ENCODE data around the gene ABHD12B.

The ABHD12B gene

DNA sequence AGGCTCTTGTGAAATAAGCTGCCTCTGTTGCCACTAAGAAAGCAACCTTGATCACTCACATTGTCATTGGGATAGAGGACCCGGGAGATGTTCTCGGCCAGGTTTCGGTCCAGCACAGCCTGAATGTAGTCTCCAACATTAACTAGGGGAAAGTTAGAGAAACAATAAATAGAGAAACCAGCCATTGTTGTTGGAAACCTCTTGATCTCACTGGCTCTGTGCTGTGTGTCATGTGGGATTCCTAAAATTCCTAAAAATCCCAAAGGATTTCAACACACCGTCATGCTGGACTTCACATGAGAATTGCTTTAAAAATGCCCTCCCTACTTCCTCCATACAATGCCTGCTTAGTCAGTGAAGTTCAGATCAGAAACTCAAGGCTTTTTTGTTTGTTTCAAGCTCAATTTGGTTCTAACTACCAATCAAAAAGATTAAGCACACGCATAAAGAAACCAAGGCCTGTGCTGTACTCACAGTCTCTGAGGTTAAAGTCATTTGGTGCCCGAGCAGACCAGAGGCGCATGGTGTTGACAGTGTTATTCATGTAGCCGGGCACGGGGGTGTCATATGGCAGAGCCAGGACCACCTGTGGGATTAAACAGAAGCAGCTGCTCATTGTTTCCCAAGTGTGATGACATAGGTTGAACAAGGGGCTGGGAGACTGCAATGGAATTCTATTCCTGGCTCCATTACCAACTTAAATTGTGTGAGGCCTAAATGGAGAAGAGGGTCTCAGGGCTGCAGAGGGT lies 48.8 kb downstream of the ABHD12B start:
- TF ChIP-seq, protein P1, sequence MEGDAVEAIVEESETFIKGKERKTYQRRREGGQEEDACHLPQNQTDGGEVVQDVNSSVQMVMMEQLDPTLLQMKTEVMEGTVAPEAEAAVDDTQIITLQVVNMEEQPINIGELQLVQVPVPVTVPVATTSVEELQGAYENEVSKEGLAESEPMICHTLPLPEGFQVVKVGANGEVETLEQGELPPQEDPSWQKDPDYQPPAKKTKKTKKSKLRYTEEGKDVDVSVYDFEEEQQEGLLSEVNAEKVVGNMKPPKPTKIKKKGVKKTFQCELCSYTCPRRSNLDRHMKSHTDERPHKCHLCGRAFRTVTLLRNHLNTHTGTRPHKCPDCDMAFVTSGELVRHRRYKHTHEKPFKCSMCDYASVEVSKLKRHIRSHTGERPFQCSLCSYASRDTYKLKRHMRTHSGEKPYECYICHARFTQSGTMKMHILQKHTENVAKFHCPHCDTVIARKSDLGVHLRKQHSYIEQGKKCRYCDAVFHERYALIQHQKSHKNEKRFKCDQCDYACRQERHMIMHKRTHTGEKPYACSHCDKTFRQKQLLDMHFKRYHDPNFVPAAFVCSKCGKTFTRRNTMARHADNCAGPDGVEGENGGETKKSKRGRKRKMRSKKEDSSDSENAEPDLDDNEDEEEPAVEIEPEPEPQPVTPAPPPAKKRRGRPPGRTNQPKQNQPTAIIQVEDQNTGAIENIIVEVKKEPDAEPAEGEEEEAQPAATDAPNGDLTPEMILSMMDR (IDR thresholded peaks at IDR 0.05; ENCODE audit: low read length) = no peak
- H3K79me2 ChIP-seq (ENCODE audit: low read length) = no peaks in the 10 kb centered on the region
- no peaks in the 10 kb centered on the region for H3K9me3 ChIP-seq (replicated peaks; ENCODE audit: insufficient read depth, low read length)
- no peaks in the 10 kb centered on the region for H3K27me3 ChIP-seq (replicated peaks; ENCODE audit: insufficient read depth, low read length)
- H3K4me1 ChIP-seq (ENCODE audit: low read length) = no peaks in the 10 kb centered on the region
- H3K4me2 ChIP-seq (ENCODE audit: low read depth, low read length) = no peak overlapping the region
- H3K36me3 ChIP-seq (replicated peaks; ENCODE audit: insufficient read depth, low read length) = no peaks in the 10 kb centered on the region
- H3K9me2 ChIP-seq (replicated peaks; ENCODE audit: insufficient read depth, low read length) = no peaks in the 10 kb centered on the region
- H3K9ac ChIP-seq (ENCODE audit: low read length) = no peak overlapping the region
- H3F3A ChIP-seq (ENCODE audit: insufficient read depth, low read length) = no peaks in the 10 kb centered on the region
- H2AFZ ChIP-seq (ENCODE audit: low read length) = no peak overlapping the region
- H3K4me3 ChIP-seq (ENCODE audit: low read length) = no peak overlapping the region
- DNase-seq = no peak
- H3K27ac ChIP-seq (ENCODE audit: low read length) = no peak overlapping the region
- no peaks in the 10 kb centered on the region for H4K20me1 ChIP-seq (ENCODE audit: insufficient read depth, low read length)

DNA sequence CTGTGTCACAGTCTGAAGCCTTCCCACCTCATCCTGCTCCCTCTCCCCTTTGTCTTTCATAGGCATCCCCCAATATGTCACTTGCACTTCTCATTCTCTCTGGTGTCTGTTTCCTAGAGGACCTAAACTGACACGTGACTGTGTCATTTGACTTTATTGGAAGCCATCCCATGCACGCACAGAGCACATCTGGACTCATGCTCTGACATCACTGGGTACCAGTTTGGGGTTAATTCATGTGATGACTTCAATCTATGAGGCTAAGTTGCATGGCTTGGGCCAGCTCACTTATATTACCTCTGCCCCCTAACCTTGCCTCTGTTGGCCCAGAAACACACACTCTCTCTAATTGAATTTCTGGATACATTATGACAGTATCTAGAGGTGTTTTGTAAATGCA lies 51.0 kb downstream of the ABHD12B start:
- H3K9me2 ChIP-seq (replicated peaks; ENCODE audit: insufficient read depth, low read length) = no peaks in the 10 kb centered on the region
- no peaks in the 10 kb centered on the region for H4K20me1 ChIP-seq (ENCODE audit: insufficient read depth, low read length)
- no peaks in the 10 kb centered on the region for H3K79me2 ChIP-seq (ENCODE audit: low read length)
- H2AFZ ChIP-seq (ENCODE audit: low read length) = no peak overlapping the region
- no peak overlapping the region for H3K27ac ChIP-seq (ENCODE audit: low read length)
- no peaks in the 10 kb centered on the region for H3K4me1 ChIP-seq (ENCODE audit: low read length)
- no peaks in the 10 kb centered on the region for H3K27me3 ChIP-seq (replicated peaks; ENCODE audit: insufficient read depth, low read length)
- H3K36me3 ChIP-seq (replicated peaks; ENCODE audit: insufficient read depth, low read length) = no peaks in the 10 kb centered on the region
- no peak overlapping the region for H3K4me2 ChIP-seq (ENCODE audit: low read depth, low read length)
- H3K9ac ChIP-seq (ENCODE audit: low read length) = no peak overlapping the region
- H3K9me3 ChIP-seq (replicated peaks; ENCODE audit: insufficient read depth, low read length) = no peaks in the 10 kb centered on the region
- DNase-seq = no peak
- no peak overlapping the region for H3K4me3 ChIP-seq (ENCODE audit: low read length)
- TF ChIP-seq EZH2 (optimal IDR thresholded peaks at IDR 0.05; ENCODE audit: low read depth, low read length) = no peak
- H3F3A ChIP-seq (ENCODE audit: insufficient read depth, low read length) = no peaks in the 10 kb centered on the region

DNA sequence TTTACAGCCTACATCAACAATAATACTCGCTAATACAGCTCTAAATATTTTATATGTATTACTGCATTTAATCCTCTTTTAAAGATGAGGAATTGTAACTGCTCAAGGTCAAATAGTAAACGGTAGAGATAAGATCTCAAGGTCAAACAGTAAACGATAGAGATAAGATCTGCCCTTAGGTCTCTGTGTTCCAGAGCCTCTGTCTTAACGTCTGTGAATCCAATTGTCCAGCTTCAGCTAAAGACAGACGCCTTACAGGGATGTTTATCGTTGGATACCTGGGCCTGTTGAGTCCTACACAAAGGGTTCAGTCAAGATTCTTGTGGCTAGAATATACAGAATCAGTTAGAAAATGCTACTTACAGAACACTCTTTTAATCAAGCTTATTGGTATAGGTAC lies 52.4 kb downstream of the ABHD12B start:
- Histone ChIP-seq H3K4me2 (ENCODE audit: low read depth, low read length) (no peak overlapping the region), H3K36me3 (replicated peaks; ENCODE audit: insufficient read depth, low read length) (no peaks in the 10 kb centered on the region), H2AFZ (ENCODE audit: low read length) (no peak overlapping the region), H3K4me1 (ENCODE audit: low read length) (no peaks in the 10 kb centered on the region), H3K27me3 (replicated peaks; ENCODE audit: insufficient read depth, low read length) (no peaks in the 10 kb centered on the region), H4K20me1 (ENCODE audit: insufficient read depth, low read length) (no peaks in the 10 kb centered on the region), H3K9ac (ENCODE audit: low read length) (no peak overlapping the region), H3K27ac (ENCODE audit: low read length) (no peak overlapping the region), H3K4me3 (ENCODE audit: low read length) (no peak overlapping the region), H3K9me2 (replicated peaks; ENCODE audit: insufficient read depth, low read length) (no peaks in the 10 kb centered on the region), H3F3A (ENCODE audit: insufficient read depth, low read length) (no peaks in the 10 kb centered on the region), H3K79me2 (ENCODE audit: low read length) (no peaks in the 10 kb centered on the region), H3K9me3 (replicated peaks; ENCODE audit: insufficient read depth, low read length) (no peaks in the 10 kb centered on the region)
- no peak for DNase-seq
- TF ChIP-seq, protein P1 (IDR thresholded peaks at IDR 0.05; ENCODE audit: low read length) = no peak
- no peak for TF ChIP-seq EZH2 (optimal IDR thresholded peaks at IDR 0.05; ENCODE audit: low read depth, low read length)
- no peak for TF ChIP-seq EZH2phosphoT487 (IDR thresholded peaks at IDR 0.05; ENCODE audit: low read length)

DNA sequence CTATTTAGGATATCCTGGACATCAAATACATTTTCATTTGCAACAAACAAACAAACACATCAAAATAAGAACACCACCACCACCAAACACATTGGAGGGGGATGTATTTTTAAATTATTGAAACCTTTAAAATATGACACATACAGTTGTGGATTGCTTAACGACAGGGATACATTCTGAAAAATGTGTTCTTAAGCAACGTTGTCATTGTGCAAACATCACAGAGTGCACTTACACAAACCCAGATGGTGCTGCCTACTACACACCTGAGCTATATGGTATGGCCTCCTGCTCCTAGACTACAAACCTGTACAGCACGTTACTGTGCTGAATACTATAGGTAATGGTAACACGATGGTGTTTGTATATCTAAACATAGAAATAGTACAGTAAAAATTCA lies 53.0 kb downstream of the ABHD12B start:
- Histone ChIP-seq H3K9ac (ENCODE audit: low read length) (no peak overlapping the region), H3K4me3 (ENCODE audit: low read length) (no peak overlapping the region), H3K27me3 (replicated peaks; ENCODE audit: insufficient read depth, low read length) (no peaks in the 10 kb centered on the region), H3K79me2 (ENCODE audit: low read length) (no peaks in the 10 kb centered on the region), H3K4me2 (ENCODE audit: low read depth, low read length) (no peak overlapping the region), H3K4me1 (ENCODE audit: low read length) (no peaks in the 10 kb centered on the region), H3K9me2 (replicated peaks; ENCODE audit: insufficient read depth, low read length) (no peaks in the 10 kb centered on the region), H2AFZ (ENCODE audit: low read length) (no peak overlapping the region), H3F3A (ENCODE audit: insufficient read depth, low read length) (no peaks in the 10 kb centered on the region), H3K36me3 (replicated peaks; ENCODE audit: insufficient read depth, low read length) (no peaks in the 10 kb centered on the region), H3K9me3 (replicated peaks; ENCODE audit: insufficient read depth, low read length) (no peaks in the 10 kb centered on the region), H4K20me1 (ENCODE audit: insufficient read depth, low read length) (no peaks in the 10 kb centered on the region), H3K27ac (ENCODE audit: low read length) (no peak overlapping the region)
- DNase-seq = no peak
- TF ChIP-seq EZH2 (optimal IDR thresholded peaks at IDR 0.05; ENCODE audit: low read depth, low read length) (no peak), EZH2phosphoT487 (IDR thresholded peaks at IDR 0.05; ENCODE audit: low read length) (no peak)
- TF ChIP-seq, protein P1 (IDR thresholded peaks at IDR 0.05; ENCODE audit: low read length) = no peak

All from MM.1S (cell line).